Measurements from ENCODE around the gene ADGRG7. TPM values are rescaled to one million over a fixed set of nuclear protein-coding genes. Genes with fewer than 3 reads are reported as not detected.

Gene ADGRG7
- total and polyA plus RNA-seq, 4 donors, result 0.08 to 1.4 (median 0.51) TPM; not detected in 1

GRCh38 chr3:100725935-100726513 is 116.6 kb downstream of the ADGRG7 start:
- Histone ChIP-seq H3K4me3 (ENCODE audit: low read length in 2 of 2) (no peak overlapping the region), H3K4me1 (ENCODE audit: control insufficient read depth in 1 of 2, insufficient read depth in 2 of 2, low read length in 2 of 2) (no peaks in the 10 kb centered on the region), H3K36me3 (ENCODE audit: control insufficient read depth in 1 of 2, insufficient read depth in 2 of 2, low read length in 1 of 2) (peaks cover 0 to 2% of the 10 kb centered on the region in 2 donors), H3K27me3 (ENCODE audit: control insufficient read depth in 1 of 2, insufficient read depth in 2 of 2, low read length in 1 of 2) (no peaks in the 10 kb centered on the region), H3K9me3 (ENCODE audit: control insufficient read depth, low read length) (no peaks in the 10 kb centered on the region), H3K27ac (ENCODE audit: low read depth in 1 of 2, low read length in 2 of 2) (no peak overlapping the region)
- ATAC-seq (ENCODE audit: low FRiP score) (no peak), DNase-seq (no peak)
- intact Hi-C loops (cut with DNase I), result no loop called here
- 85 to 89% methylated on average over 3 of the region's 3 CpGs for WGBS, 2 donors

- 80 to 84% methylated on average over 1 of the region's 1 CpG for WGBS, 2 donors
- ATAC-seq (ENCODE audit: low FRiP score), result no peak
These were observed 117.3 kb downstream of the ADGRG7 start for GRCh38 chr3:100726706-100727105.

DNA sequence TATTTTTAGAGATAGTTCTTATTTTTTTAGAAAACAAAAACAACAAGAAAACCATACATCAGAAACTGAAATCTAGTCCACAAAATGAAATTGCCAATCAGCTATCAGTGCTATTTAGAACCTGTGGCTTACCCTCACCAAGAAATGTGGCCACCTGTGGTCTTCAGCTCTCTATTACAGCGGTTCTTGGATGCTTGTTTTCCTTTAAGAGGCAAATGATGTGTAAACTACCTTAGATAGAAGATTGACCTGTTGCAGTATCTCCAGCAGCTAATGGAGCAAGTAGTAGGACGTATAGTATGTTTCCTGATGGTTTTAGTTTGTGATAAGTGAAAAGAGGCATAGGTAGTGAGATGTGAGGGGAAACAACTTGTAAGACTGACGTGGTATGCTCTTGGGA is 121.1 kb downstream of the ADGRG7 start:
- no peak overlapping the region for H3K27ac ChIP-seq (ENCODE audit: low read depth in 1 of 2, low read length in 2 of 2)
- intact Hi-C loops (cut with DNase I), result no loop called here
- ATAC-seq (ENCODE audit: low FRiP score), result no peak
- no peaks in the 10 kb centered on the region for H3K27me3 ChIP-seq (ENCODE audit: control insufficient read depth in 1 of 2, insufficient read depth in 2 of 2, low read length in 1 of 2)
- no peak for DNase-seq
- H3K9me3 ChIP-seq (ENCODE audit: control insufficient read depth, low read length), result no peaks in the 10 kb centered on the region
- no peaks in the 10 kb centered on the region for H3K4me1 ChIP-seq (ENCODE audit: control insufficient read depth in 1 of 2, insufficient read depth in 2 of 2, low read length in 2 of 2)
- H3K4me3 ChIP-seq (ENCODE audit: low read length in 2 of 2), result no peak overlapping the region
- peaks cover 0 to 3% of the 10 kb centered on the region in 2 donors for H3K36me3 ChIP-seq (ENCODE audit: control insufficient read depth in 1 of 2, insufficient read depth in 2 of 2, low read length in 1 of 2)
- 65 to 68% methylated on average over 3 of the region's 3 CpGs for WGBS, 2 donors

More at GRCh38 chr3:100726706-100727105, 117.3 kb downstream of the ADGRG7 start:
- Histone ChIP-seq H3K36me3 (ENCODE audit: control insufficient read depth in 1 of 2, insufficient read depth in 2 of 2, low read length in 1 of 2) (peaks cover 0 to 2% of the 10 kb centered on the region in 2 donors), H3K4me3 (ENCODE audit: low read length in 2 of 2) (no peak overlapping the region), H3K27me3 (ENCODE audit: control insufficient read depth in 1 of 2, insufficient read depth in 2 of 2, low read length in 1 of 2) (no peaks in the 10 kb centered on the region), H3K9me3 (ENCODE audit: control insufficient read depth, low read length) (no peaks in the 10 kb centered on the region), H3K27ac (ENCODE audit: low read depth in 1 of 2, low read length in 2 of 2) (no peak overlapping the region), H3K4me1 (ENCODE audit: control insufficient read depth in 1 of 2, insufficient read depth in 2 of 2, low read length in 2 of 2) (no peaks in the 10 kb centered on the region)
- intact Hi-C loops (cut with DNase I), result no loop called here
- DNase-seq, result no peak

- ATAC-seq (ENCODE audit: low FRiP score), result no peak
- WGBS, 2 donors, result 91 to 92% methylated on average over 3 of the region's 3 CpGs
- Histone ChIP-seq H3K4me3 (ENCODE audit: low read length in 2 of 2) (no peak overlapping the region), H3K4me1 (ENCODE audit: control insufficient read depth in 1 of 2, insufficient read depth in 2 of 2, low read length in 2 of 2) (no peaks in the 10 kb centered on the region), H3K27ac (ENCODE audit: low read depth in 1 of 2, low read length in 2 of 2) (no peak overlapping the region), H3K27me3 (ENCODE audit: control insufficient read depth in 1 of 2, insufficient read depth in 2 of 2, low read length in 1 of 2) (no peaks in the 10 kb centered on the region), H3K36me3 (ENCODE audit: control insufficient read depth in 1 of 2, insufficient read depth in 2 of 2, low read length in 1 of 2) (peaks cover 2 to 5% of the 10 kb centered on the region in 2 donors), H3K9me3 (ENCODE audit: control insufficient read depth, low read length) (no peaks in the 10 kb centered on the region)
- intact Hi-C loops (cut with DNase I), result no loop called here
- no peak for DNase-seq
These were observed 123.0 kb downstream of the ADGRG7 start for GRCh38 chr3:100732435-100732834.

GRCh38 chr3:100737334-100737733 is 127.9 kb downstream of the ADGRG7 start:
- H3K27me3 ChIP-seq (ENCODE audit: control insufficient read depth in 1 of 2, insufficient read depth in 2 of 2, low read length in 1 of 2), result no peaks in the 10 kb centered on the region
- WGBS, 2 donors, result 33 to 38% methylated on average over 2 of the region's 2 CpGs
- H3K9me3 ChIP-seq (ENCODE audit: control insufficient read depth, low read length), result no peaks in the 10 kb centered on the region
- intact Hi-C loops (cut with DNase I), result no loop called here
- no peaks in the 10 kb centered on the region for H3K4me1 ChIP-seq (ENCODE audit: control insufficient read depth in 1 of 2, insufficient read depth in 2 of 2, low read length in 2 of 2)
- no peak overlapping the region for H3K27ac ChIP-seq (ENCODE audit: low read depth in 1 of 2, low read length in 2 of 2)
- DNase-seq (no peak), ATAC-seq (ENCODE audit: low FRiP score) (no peak)
- peaks cover 2 to 5% of the 10 kb centered on the region in 2 donors for H3K36me3 ChIP-seq (ENCODE audit: control insufficient read depth in 1 of 2, insufficient read depth in 2 of 2, low read length in 1 of 2)
- no peak overlapping the region for H3K4me3 ChIP-seq (ENCODE audit: low read length in 2 of 2)

GRCh38 chr3:100740207-100740606 is 130.8 kb downstream of the ADGRG7 start:
- no peaks in the 10 kb centered on the region for H3K27me3 ChIP-seq (ENCODE audit: control insufficient read depth in 1 of 2, insufficient read depth in 2 of 2, low read length in 1 of 2)
- intact Hi-C loops (cut with DNase I), result no loop called here
- WGBS, 2 donors, result 85 to 91% methylated on average over 1 of the region's 1 CpG
- no peak for DNase-seq
- no peak overlapping the region for H3K27ac ChIP-seq (ENCODE audit: low read depth in 1 of 2, low read length in 2 of 2)
- H3K4me3 ChIP-seq (ENCODE audit: low read length in 2 of 2), result no peak overlapping the region
- ATAC-seq (ENCODE audit: low FRiP score), result no peak
- peaks cover 2 to 4% of the 10 kb centered on the region in 2 donors for H3K36me3 ChIP-seq (ENCODE audit: control insufficient read depth in 1 of 2, insufficient read depth in 2 of 2, low read length in 1 of 2)
- H3K9me3 ChIP-seq (ENCODE audit: control insufficient read depth, low read length), result no peaks in the 10 kb centered on the region
- no peaks in the 10 kb centered on the region for H3K4me1 ChIP-seq (ENCODE audit: control insufficient read depth in 1 of 2, insufficient read depth in 2 of 2, low read length in 2 of 2)

- WGBS, 2 donors, result 76 to 78% methylated on average over 3 of the region's 3 CpGs
- intact Hi-C loops (cut with DNase I), result no loop called here
- Histone ChIP-seq H3K4me1 (ENCODE audit: control insufficient read depth in 1 of 2, insufficient read depth in 2 of 2, low read length in 2 of 2) (peaks cover 0 to 3% of the 10 kb centered on the region in 2 donors), H3K27me3 (ENCODE audit: control insufficient read depth in 1 of 2, insufficient read depth in 2 of 2, low read length in 1 of 2) (no peaks in the 10 kb centered on the region), H3K36me3 (ENCODE audit: control insufficient read depth in 1 of 2, insufficient read depth in 2 of 2, low read length in 1 of 2) (peaks cover 0 to 6% of the 10 kb centered on the region in 2 donors), H3K9me3 (ENCODE audit: control insufficient read depth, low read length) (no peaks in the 10 kb centered on the region), H3K4me3 (ENCODE audit: low read length in 2 of 2) (no peak overlapping the region), H3K27ac (ENCODE audit: low read depth in 1 of 2, low read length in 2 of 2) (no peak overlapping the region)
- DNase-seq (no peak), ATAC-seq (ENCODE audit: low FRiP score) (no peak)
These were observed 134.1 kb downstream of the ADGRG7 start for GRCh38 chr3:100743535-100743934.

DNA sequence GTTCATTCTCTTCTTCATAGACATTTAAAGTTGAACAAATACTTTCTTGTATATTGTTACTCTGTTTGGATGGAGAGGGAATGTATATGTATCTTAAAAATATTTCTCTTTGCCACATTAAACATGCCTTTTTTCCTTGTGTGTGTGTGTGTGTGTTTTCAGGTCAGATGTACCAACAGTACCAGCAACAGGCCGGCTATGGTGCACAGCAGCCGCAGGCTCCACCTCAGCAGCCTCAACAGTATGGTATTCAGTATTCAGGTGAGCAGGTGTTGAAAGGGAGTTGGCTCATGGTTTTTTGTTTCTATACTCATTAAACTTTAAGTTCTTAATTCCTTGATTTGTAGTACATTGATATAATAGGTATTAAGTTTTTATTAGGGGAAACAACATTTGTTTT is 135.3 kb downstream of the ADGRG7 start:
- H3K4me3 ChIP-seq (ENCODE audit: low read length in 2 of 2), result no peak overlapping the region
- DNase-seq, result no peak
- 94 to 98% methylated on average over 2 of the region's 2 CpGs for WGBS, 2 donors
- H3K27me3 ChIP-seq (ENCODE audit: control insufficient read depth in 1 of 2, insufficient read depth in 2 of 2, low read length in 1 of 2), result no peaks in the 10 kb centered on the region
- ATAC-seq (ENCODE audit: low FRiP score), result no peak
- H3K9me3 ChIP-seq (ENCODE audit: control insufficient read depth, low read length), result no peaks in the 10 kb centered on the region
- H3K4me1 ChIP-seq (ENCODE audit: control insufficient read depth in 1 of 2, insufficient read depth in 2 of 2, low read length in 2 of 2), result peaks cover 0 to 3% of the 10 kb centered on the region in 2 donors
- intact Hi-C loops (cut with DNase I), result no loop called here
- peaks cover 0 to 6% of the 10 kb centered on the region in 2 donors for H3K36me3 ChIP-seq (ENCODE audit: control insufficient read depth in 1 of 2, insufficient read depth in 2 of 2, low read length in 1 of 2)
- no peak overlapping the region for H3K27ac ChIP-seq (ENCODE audit: low read depth in 1 of 2, low read length in 2 of 2)

Data from aorta (tissue), 5 donors.